ENCODE data around the gene LRTM2. TPM values are rescaled to one million over a fixed set of nuclear protein-coding genes. Genes with fewer than 3 reads are reported as not detected.

The LRTM2 gene
- total and polyA plus RNA-seq, 4 donors, result not detected

- Histone ChIP-seq H3K27me3 (ENCODE audit: control insufficient read depth in 4 of 4, insufficient read depth in 4 of 4, low read length in 3 of 4) (no peaks in the 10 kb centered on the region), H3K9ac (ENCODE audit: low read depth in 1 of 2, low read length in 2 of 2) (no peak overlapping the region)
These were observed 21.3 kb downstream of the LRTM2 start for GRCh38 chr12:1841586-1842182.

GRCh38 chr12:1842183-1842904 is 22.0 kb downstream of the LRTM2 start:
- no peaks in the 10 kb centered on the region for H3K36me3 ChIP-seq (ENCODE audit: control insufficient read depth in 4 of 4, insufficient read depth in 3 of 4, low read depth in 1 of 4, low read length in 3 of 4)
- H3K4me1 ChIP-seq (ENCODE audit: control insufficient read depth in 4 of 4, insufficient read depth in 4 of 4, low read length in 3 of 4), result no peaks in the 10 kb centered on the region
- H3K4me3 ChIP-seq (ENCODE audit: low read depth in 1 of 3, low read length in 3 of 3), result no peak overlapping the region
- no peaks in the 10 kb centered on the region for H3K27me3 ChIP-seq (ENCODE audit: control insufficient read depth in 4 of 4, insufficient read depth in 4 of 4, low read length in 3 of 4)
- TF ChIP-seq JUND (IDR thresholded peaks at IDR 0.05) (no peak), TAF1 (conservative IDR thresholded peaks at IDR 0.05) (no peak), RXRA (IDR thresholded peaks at IDR 0.05) (no peak), GABPA (IDR thresholded peaks at IDR 0.05 in 1 of 2, conservative IDR thresholded peaks at IDR 0.05 in 1 of 2) (no peak), SP1 (IDR thresholded peaks at IDR 0.05) (no peak), HNF4A (conservative IDR thresholded peaks at IDR 0.05) (no peak), RAD21 (IDR thresholded peaks at IDR 0.05) (no peak), YY1 (IDR thresholded peaks at IDR 0.05) (no peak), FOXA2 (IDR thresholded peaks at IDR 0.05) (no peak), FOXA1 (IDR thresholded peaks at IDR 0.05) (no peak), NR2F2 (IDR thresholded peaks at IDR 0.05) (no peak)
- TF ChIP-seq, protein P1, sequence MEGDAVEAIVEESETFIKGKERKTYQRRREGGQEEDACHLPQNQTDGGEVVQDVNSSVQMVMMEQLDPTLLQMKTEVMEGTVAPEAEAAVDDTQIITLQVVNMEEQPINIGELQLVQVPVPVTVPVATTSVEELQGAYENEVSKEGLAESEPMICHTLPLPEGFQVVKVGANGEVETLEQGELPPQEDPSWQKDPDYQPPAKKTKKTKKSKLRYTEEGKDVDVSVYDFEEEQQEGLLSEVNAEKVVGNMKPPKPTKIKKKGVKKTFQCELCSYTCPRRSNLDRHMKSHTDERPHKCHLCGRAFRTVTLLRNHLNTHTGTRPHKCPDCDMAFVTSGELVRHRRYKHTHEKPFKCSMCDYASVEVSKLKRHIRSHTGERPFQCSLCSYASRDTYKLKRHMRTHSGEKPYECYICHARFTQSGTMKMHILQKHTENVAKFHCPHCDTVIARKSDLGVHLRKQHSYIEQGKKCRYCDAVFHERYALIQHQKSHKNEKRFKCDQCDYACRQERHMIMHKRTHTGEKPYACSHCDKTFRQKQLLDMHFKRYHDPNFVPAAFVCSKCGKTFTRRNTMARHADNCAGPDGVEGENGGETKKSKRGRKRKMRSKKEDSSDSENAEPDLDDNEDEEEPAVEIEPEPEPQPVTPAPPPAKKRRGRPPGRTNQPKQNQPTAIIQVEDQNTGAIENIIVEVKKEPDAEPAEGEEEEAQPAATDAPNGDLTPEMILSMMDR (IDR thresholded peaks at IDR 0.05; ENCODE audit: low read depth, low read length, missing input control), result no peak
- TF ChIP-seq, protein P2, sequence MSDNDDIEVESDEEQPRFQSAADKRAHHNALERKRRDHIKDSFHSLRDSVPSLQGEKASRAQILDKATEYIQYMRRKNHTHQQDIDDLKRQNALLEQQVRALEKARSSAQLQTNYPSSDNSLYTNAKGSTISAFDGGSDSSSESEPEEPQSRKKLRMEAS (IDR thresholded peaks at IDR 0.05), result no peak
- H3K9me3 ChIP-seq (ENCODE audit: control insufficient read depth in 4 of 4, low read length in 3 of 4), result no peaks in the 10 kb centered on the region
- 72% methylated on average over 18 of the region's 18 CpGs for WGBS
- no peak for DNase-seq (ENCODE audit: low spot score)
- H3K9ac ChIP-seq (ENCODE audit: low read depth in 1 of 2, low read length in 2 of 2), result no peak overlapping the region
- no peak overlapping the region for H3K27ac ChIP-seq (ENCODE audit: low read depth in 1 of 2, low read length in 2 of 2)

More at GRCh38 chr12:1841586-1842182, 21.3 kb downstream of the LRTM2 start:
- no peak for TF ChIP-seq TAF1 (conservative IDR thresholded peaks at IDR 0.05)
- Histone ChIP-seq H3K36me3 (ENCODE audit: control insufficient read depth in 4 of 4, insufficient read depth in 3 of 4, low read depth in 1 of 4, low read length in 3 of 4) (no peaks in the 10 kb centered on the region), H3K4me3 (ENCODE audit: low read depth in 1 of 3, low read length in 3 of 3) (no peak overlapping the region), H3K27ac (ENCODE audit: low read depth in 1 of 2, low read length in 2 of 2) (no peak overlapping the region), H3K4me1 (ENCODE audit: control insufficient read depth in 4 of 4, insufficient read depth in 4 of 4, low read length in 3 of 4) (no peaks in the 10 kb centered on the region), H3K9me3 (ENCODE audit: control insufficient read depth in 4 of 4, low read length in 3 of 4) (no peaks in the 10 kb centered on the region)
- 85% methylated on average over 13 of the region's 13 CpGs for WGBS
- no peak for DNase-seq (ENCODE audit: low spot score)

DNA sequence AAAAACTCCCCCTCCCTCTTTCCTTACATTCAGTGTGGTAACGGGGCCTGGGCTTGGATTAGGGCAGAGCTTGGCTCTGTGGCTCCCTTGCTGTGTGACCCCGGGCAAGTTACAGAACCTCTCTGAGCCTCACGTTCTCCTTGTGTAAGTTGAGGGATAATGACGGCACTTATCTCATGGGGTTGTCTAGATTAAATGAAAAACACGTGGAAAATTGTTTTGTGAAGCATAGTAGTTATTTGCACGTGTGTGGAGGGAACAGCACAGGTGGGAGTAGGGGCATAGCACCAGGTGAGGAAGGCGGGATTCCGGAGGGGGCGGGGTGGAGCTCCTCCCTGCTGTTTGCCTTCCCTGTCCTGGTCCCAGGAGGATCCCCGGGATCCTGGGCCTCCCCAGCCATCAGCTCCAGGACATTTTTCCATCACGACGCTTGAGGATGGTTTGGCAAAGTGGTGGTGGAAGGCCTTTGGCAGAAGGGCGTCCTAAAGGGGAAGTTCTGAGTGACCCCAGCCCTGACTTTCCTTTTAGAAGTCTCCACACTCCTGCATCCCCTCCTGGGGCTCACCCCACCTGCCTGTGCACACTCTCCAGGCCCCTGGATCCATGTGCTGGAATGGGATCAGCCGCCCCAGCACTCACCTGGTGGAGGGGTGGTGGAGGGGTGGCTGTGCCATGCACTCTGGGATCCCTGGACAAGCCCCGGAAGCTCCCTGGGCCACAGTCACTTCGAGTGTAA is 22.7 kb downstream of the LRTM2 start:
- H3K9ac ChIP-seq (ENCODE audit: low read depth in 1 of 2, low read length in 2 of 2), result no peak overlapping the region
- no peaks in the 10 kb centered on the region for H3K4me1 ChIP-seq (ENCODE audit: control insufficient read depth in 4 of 4, insufficient read depth in 4 of 4, low read length in 3 of 4)

More for the DNA sequence above, 22.7 kb downstream of the LRTM2 start:
- WGBS, result 70% methylated on average over 16 of the region's 16 CpGs
- H3K4me3 ChIP-seq (ENCODE audit: low read depth in 1 of 3, low read length in 3 of 3), result no peak overlapping the region
- no peak for DNase-seq (ENCODE audit: low spot score)
- H3K27me3 ChIP-seq (ENCODE audit: control insufficient read depth in 4 of 4, insufficient read depth in 4 of 4, low read length in 3 of 4), result no peaks in the 10 kb centered on the region
- TF ChIP-seq GABPA (IDR thresholded peaks at IDR 0.05 in 1 of 2, conservative IDR thresholded peaks at IDR 0.05 in 1 of 2), result no peak
- TF ChIP-seq ZBTB33 (IDR thresholded peaks at IDR 0.05), result no peak
- TF ChIP-seq REST (IDR thresholded peaks at IDR 0.05), result no peak
- TF ChIP-seq YY1 (IDR thresholded peaks at IDR 0.05), result no peak
- no peaks in the 10 kb centered on the region for H3K9me3 ChIP-seq (ENCODE audit: control insufficient read depth in 4 of 4, low read length in 3 of 4)
- no peak overlapping the region for H3K27ac ChIP-seq (ENCODE audit: low read depth in 1 of 2, low read length in 2 of 2)
- H3K36me3 ChIP-seq (ENCODE audit: control insufficient read depth in 4 of 4, insufficient read depth in 3 of 4, low read depth in 1 of 4, low read length in 3 of 4), result no peaks in the 10 kb centered on the region

Measured in liver (tissue), 9 donors.